Epithelial cell of prostate (primary cell): ENCODE data around the gene EIF2B1.

Source experiments
- DNase-seq: peaks from one replicate; pipeline ENCODE4 v3.0.0-alpha.2; 2011; ENCODE audit warnings: low read depth, low spot score
- H3K27ac ChIP-seq: fragments of 450-650 bp; 2 replicates; pipeline ENCODE4 v1.5.1; 2017; ENCODE audit warnings: mild to moderate bottlenecking

EIF2B1 gene

DNA sequence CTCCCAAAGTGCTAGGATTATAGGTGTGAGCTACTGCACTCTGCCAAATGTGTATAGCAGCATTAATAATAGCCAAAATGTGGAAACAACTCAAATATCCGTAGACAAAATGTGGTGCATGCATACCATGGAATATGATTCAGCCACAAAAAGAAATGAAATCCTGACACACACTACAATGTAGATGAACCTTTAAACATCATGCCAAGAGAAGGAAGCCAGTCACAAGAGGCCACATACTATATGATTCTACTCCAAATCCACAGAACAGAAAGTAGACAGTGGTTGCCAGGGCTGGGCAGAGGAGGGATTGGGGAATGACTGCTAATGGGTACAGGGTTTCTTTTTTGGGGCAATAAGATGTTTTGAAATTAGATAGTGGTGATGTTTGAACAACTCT is 56.9 kb downstream of the EIF2B1 start:
- no peak for DNase-seq
- H3K27ac ChIP-seq, result no peak overlapping the region

DNA sequence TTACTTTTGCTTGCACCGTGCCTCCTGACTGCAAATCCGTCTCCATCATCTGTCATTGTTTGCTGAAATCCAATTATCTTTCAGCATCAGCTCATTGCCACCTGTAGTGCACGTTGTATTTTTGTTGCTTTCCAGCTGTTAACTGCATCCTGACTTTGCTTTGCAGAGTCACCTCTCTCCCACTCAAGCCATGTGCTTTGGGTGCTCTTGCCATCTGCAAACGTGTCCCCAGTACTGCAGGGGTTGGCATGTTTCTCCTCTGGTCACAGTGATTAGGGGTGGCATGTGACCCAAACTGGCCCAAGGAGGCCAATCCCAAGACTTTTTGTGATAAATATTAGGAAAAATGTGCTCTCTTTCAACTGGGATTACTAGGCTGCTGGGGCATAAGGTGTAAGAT is 59.6 kb downstream of the EIF2B1 start:
- H3K27ac ChIP-seq, result no peak overlapping the region
- no peak for DNase-seq

DNA sequence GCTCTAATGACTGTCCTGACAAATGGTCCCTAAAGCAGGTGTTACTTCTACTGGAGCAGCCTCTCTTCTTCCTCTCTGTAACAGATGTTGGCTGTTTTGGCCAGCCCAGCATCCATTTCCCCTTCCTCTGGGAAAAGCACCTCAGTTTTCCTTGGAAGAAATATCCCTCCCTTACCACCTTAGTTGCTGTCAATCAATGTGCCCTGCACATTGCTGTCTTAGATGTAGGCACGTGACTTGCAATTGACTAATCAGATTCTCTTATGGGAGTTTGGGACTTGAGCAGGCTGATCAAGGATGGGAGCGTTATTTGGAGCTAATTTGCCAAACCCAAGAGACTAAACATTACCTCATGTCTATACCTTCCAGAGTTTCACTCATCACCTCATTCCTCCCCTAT is 61.1 kb downstream of the EIF2B1 start:
- no peak overlapping the region for H3K27ac ChIP-seq
- DNase-seq, result no peak

DNA sequence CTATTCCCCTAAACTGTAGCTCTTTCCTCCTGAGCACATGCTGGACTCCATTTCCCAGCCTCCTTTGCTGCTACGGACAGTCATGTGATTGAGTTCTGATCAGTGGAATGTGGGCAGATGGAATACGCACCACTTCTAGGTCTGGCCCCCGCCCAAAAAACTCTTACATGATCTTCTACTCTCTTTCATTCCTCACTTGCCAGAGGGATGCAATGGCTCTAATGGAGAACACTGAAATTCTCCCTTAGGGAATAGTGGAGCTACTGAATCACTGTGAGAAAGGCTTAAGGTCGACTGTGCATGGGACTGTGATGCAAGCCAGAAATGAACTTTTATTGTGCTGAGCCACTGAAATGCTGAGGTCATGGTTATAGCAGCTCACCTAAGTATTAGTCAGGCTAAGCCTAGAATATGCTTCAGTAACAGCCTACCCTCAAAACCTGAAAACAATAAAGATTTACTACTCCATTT is 62.1 kb downstream of the EIF2B1 start:
- DNase-seq, result peak; percentile 49
- peak overlapping the region; percentile 64 for H3K27ac ChIP-seq
